ENCODE results near the gene NOS3. TPM values are rescaled to one million over a fixed set of nuclear protein-coding genes. Genes with fewer than 3 reads are reported as not detected.

The NOS3 gene
- total and polyA plus RNA-seq, 9 of the 15 experiments (the other 6 are each of a cell fraction or from before 2014, with no cell fraction given): 1.1 to 121 (median 23.6) TPM

- TF ChIP-seq, protein P1, sequence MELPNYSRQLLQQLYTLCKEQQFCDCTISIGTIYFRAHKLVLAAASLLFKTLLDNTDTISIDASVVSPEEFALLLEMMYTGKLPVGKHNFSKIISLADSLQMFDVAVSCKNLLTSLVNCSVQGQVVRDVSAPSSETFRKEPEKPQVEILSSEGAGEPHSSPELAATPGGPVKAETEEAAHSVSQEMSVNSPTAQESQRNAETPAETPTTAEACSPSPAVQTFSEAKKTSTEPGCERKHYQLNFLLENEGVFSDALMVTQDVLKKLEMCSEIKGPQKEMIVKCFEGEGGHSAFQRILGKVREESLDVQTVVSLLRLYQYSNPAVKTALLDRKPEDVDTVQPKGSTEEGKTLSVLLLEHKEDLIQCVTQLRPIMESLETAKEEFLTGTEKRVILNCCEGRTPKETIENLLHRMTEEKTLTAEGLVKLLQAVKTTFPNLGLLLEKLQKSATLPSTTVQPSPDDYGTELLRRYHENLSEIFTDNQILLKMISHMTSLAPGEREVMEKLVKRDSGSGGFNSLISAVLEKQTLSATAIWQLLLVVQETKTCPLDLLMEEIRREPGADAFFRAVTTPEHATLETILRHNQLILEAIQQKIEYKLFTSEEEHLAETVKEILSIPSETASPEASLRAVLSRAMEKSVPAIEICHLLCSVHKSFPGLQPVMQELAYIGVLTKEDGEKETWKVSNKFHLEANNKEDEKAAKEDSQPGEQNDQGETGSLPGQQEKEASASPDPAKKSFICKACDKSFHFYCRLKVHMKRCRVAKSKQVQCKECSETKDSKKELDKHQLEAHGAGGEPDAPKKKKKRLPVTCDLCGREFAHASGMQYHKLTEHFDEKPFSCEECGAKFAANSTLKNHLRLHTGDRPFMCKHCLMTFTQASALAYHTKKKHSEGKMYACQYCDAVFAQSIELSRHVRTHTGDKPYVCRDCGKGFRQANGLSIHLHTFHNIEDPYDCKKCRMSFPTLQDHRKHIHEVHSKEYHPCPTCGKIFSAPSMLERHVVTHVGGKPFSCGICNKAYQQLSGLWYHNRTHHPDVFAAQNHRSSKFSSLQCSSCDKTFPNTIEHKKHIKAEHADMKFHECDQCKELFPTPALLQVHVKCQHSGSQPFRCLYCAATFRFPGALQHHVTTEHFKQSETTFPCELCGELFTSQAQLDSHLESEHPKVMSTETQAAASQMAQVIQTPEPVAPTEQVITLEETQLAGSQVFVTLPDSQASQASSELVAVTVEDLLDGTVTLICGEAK (IDR thresholded peaks at IDR 0.05): peak; percentile 52
- TF ChIP-seq, protein P1 (CRISPR knock-in tag; IDR thresholded peaks at IDR 0.05): no peak
- 0 out of 2 replicates have a peak, but pooled peaks have one; percentile 45 for TF ChIP-seq ZNF174 (CRISPR knock-in tag; IDR thresholded peaks at IDR 0.05)
- peak; percentile 29 for TF ChIP-seq WHSC1 (IDR thresholded peaks at IDR 0.05; ENCODE audit: low read length)
- TF ChIP-seq ELF4 (CRISPR knock-in tag; IDR thresholded peaks at IDR 0.05): peak; percentile 96
- no peak for TF ChIP-seq RBM17 (IDR thresholded peaks at IDR 0.05; ENCODE audit: borderline replicate concordance, low read depth, low read length)
- 0 out of 2 replicates have a peak, but pooled peaks have one; percentile 48 for TF ChIP-seq GTF2F1 (IDR thresholded peaks at IDR 0.05; ENCODE audit: low read depth, low read length)
- TF ChIP-seq TRIM28 (IDR thresholded peaks at IDR 0.05): no peak; the same call in 1 of the 2 replicates
- TF ChIP-seq BRD4 (IDR thresholded peaks at IDR 0.05): peak; percentile 54; the same call in 1 of the 2 replicates
- no peak for TF ChIP-seq NCOA4 (IDR thresholded peaks at IDR 0.05; ENCODE audit: partially characterized antibody)
- TF ChIP-seq ATF4 (CRISPR knock-in tag; IDR thresholded peaks at IDR 0.05): peak; percentile 61; the same call in 1 of the 2 replicates
- peak; percentile 58 to 80; a peak in 2 of 4 replicates for TF ChIP-seq TRIM24 (IDR thresholded peaks at IDR 0.05)
- TF ChIP-seq ZNF146 (CRISPR knock-in tag; IDR thresholded peaks at IDR 0.05; ENCODE audit: unreplicated experiment): no peak
- TF ChIP-seq CHD4 (IDR thresholded peaks at IDR 0.05; ENCODE audit: insufficient read depth, insufficient replicate concordance, low read depth, low read length, poor library complexity, severe bottlenecking): no peak
- no peak for TF ChIP-seq ZNF274 (IDR thresholded peaks at IDR 0.05; ENCODE audit: borderline replicate concordance, low read depth, low read length)
- TF ChIP-seq ZNF644 (tag; IDR thresholded peaks at IDR 0.05; ENCODE audit: low read depth): peak; percentile 54; the same call in 1 of the 2 replicates
- TF ChIP-seq ZNF507 (tag; conservative IDR thresholded peaks at IDR 0.05): no peak
- no peak for TF ChIP-seq NCOA2 (IDR thresholded peaks at IDR 0.05; ENCODE audit: partially characterized antibody in 2 of 2)
- TF ChIP-seq KAT2B (IDR thresholded peaks at IDR 0.05; ENCODE audit: low read depth, low read length): no peak
These were observed 35.1 kb upstream of the NOS3 start (continued) for GRCh38 chr7:150955519-150956394.

All from K562 (cell line).